ENCODE results near the gene GMDS. TPM values are rescaled to one million over a fixed set of nuclear protein-coding genes. Genes with fewer than 3 reads are reported as not detected.

Gene GMDS
- total RNA-seq, 1 donor from 2014 or later, result 7.7 TPM

GRCh38 chr6:1619098-1619672 is 626.2 kb downstream of the GMDS start:
- DNase-seq (ENCODE audit: low read depth in 2 of 2), result peak in 1 of 2 donors; percentile 43

GRCh38 chr6:1618311-1619097 is 626.9 kb downstream of the GMDS start:
- no peak for DNase-seq (ENCODE audit: low read depth in 2 of 2)

GRCh38 chr6:1617466-1618310 is 627.7 kb downstream of the GMDS start:
- DNase-seq (ENCODE audit: low read depth in 2 of 2), result no peak

DNA sequence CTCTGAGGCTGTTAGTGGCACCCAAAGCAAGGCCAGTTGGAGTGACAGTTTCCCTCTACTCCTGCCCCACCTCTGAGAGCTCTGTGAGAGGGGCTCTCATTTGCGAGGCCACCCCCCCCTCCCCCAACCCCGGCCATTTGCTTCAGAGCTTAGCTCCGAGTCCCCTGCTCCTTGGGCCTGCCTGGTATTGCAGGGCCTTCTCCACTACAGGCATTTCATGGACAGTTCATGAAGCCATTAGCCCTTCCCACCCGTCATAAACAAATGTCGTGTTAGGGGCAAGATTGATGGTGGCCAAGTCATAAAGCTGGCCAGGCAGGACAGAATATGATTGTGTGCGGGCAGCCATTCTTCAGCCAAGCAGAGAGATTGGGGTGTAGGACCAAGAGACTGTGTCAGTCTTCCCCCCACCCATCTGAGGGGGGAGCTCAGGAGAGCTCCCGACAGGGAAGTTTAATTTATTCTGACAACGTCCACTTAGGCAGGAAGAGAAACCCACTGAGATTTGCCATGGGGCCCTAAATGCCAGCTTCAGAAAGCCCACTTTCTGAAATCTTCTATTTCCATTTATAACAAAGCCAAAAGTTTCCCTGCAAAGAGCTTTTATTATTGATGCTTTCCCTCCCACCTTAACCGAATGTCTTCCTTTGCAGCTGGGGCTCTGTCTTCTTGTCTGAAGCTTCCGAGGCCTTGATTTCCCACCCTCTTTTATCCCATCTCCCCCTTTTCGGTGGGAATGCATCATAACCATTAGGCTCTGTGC is 628.5 kb downstream of the GMDS start:
- peak in 1 of 2 donors; percentile 53 for DNase-seq (ENCODE audit: low read depth in 2 of 2)

GRCh38 chr6:1615853-1616420 is 629.5 kb downstream of the GMDS start:
- no peak for DNase-seq (ENCODE audit: low read depth in 2 of 2)

GRCh38 chr6:1615151-1615852 is 630.1 kb downstream of the GMDS start:
- DNase-seq (ENCODE audit: low read depth in 2 of 2), result peak in 1 of 2 donors; percentile 46

DNA sequence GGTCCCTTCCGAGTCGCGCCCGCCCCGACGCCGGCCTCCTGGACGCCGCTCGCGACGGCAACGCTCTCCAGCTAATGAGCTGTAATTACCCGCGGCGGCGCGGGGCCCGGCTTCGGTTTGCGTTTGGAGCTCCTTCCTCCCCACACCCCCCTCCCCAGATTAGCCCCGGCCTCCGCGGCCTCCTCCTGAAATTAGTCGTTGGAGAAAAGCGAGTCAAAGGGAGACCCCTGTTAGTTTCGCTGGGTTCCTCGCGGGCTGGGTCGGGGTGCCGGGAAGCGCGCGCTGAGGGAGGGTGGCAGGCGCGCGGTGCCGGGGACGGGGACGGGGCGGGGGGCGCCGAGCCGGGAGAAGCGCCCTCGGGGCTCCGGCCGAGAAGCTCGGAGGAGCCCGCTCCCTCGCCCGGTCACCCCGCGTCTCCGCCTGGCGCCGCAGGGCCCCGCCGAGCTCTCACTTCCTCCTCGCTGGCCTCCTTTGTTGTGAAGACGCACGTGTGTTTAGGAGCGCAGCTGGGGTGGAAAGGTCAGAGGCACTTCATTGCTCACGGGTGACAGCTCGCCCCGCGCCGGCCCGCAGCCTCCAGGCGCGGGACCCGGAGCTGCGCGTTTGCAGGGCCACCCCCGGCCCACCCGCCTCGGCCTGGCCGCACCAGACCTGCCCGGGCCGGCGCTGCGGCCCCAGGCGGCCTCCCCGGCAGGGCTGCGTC is 630.8 kb downstream of the GMDS start:
- DNase-seq (ENCODE audit: low read depth in 2 of 2), result peak; percentile 58 to 67

DNA sequence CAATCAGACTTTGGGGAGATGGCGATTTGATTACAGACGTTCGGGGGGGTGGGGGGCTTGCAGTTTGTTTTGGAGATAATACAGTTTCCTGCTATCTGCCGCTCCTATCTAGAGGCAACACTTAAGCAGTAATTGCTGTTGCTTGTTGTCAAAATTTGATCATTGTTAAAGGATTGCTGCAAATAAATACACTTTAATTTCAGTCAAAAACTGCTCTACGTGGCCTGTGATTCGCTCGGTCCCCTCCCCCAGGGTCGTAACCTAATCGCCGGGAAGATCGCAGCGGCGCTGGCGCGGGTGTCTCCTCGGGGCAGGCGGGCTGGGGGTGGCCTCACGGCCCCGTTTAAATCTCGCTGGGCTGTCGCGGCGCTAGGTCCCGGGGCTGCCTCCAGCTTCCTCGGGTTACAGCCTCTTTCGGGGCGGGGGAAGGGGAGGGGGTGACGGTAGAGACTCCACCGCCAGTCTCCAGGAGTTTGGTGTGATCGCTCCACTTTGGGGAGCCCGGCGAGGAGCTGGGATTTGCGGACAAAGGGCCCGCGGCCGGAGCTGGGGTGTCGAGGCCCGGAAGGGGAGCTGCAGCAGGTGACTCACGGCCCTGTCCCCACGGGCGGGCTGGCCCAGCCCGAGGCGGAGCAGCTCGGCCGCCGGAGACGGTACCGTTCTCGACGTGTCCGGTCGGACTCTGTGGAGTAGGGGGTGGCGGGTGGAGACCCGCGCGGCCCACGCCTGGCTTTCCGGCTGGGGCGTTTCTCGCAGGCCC is 631.5 kb downstream of the GMDS start:
- peak; percentile 61 to 67 for DNase-seq (ENCODE audit: low read depth in 2 of 2)

GRCh38 chr6:1613346-1613687 is 632.1 kb downstream of the GMDS start:
- no peak for DNase-seq (ENCODE audit: low read depth in 2 of 2)

GRCh38 chr6:1612974-1613306 is 632.5 kb downstream of the GMDS start:
- peak; percentile 66 to 72 for DNase-seq (ENCODE audit: low read depth in 2 of 2)

- no peak for DNase-seq (ENCODE audit: low read depth in 2 of 2)
These were observed 633.0 kb downstream of the GMDS start for GRCh38 chr6:1612299-1612973.

GRCh38 chr6:1611572-1612298 is 633.7 kb downstream of the GMDS start:
- DNase-seq (ENCODE audit: low read depth in 2 of 2), result peak; percentile 65 to 69

GRCh38 chr6:1611322-1611571 is 634.2 kb downstream of the GMDS start:
- peak; percentile 66 to 78 for DNase-seq (ENCODE audit: low read depth in 2 of 2)

- peak; percentile 53 to 71 for DNase-seq (ENCODE audit: low read depth in 2 of 2)
These were observed 634.7 kb downstream of the GMDS start for GRCh38 chr6:1610497-1611321.

GRCh38 chr6:1609648-1610496 is 635.5 kb downstream of the GMDS start, which contains the start of gene FOXC1:
TSS of gene FOXC1 (plus strand) at chr6:1609915. CDS start at chr6:1610446, 531 bp downstream.
- DNase-seq (ENCODE audit: low read depth in 2 of 2), result peak; percentile 91 to 94

DNA sequence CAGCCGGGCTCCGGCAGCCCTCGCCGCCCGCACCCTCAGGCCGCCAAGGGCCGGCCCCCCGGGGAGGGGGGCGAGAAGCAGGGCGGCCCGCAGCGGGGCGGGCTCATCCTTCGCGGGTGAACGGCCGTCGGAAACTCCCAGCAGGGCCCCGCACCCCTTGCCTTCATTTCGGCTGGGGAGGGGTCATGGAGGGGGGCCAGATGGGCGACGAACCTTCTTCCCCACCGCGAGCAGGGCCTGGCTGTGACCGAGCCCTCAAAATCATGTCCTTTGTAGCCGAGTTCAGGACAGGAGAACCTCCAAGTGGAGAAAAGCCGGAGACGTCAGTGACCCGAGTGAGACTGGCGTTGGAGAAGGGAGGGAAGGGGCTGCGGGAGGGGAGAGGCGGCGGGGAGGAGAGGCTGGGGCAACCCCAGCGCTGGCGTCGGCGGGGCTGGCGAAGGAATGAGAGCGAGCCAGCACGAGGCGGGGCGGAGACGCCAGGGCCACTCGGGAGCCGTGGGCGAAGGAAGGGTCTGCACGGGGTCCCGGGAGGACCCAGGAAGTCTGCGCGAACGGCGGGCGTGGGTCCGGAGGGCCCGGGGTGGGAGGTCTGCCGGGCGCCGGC is 636.3 kb downstream of the GMDS start:
- peak in 1 of 2 donors; percentile 35 for DNase-seq (ENCODE audit: low read depth in 2 of 2)

Data from lung microvascular endothelial cell (primary cell).